HG03342 (cell line): ENCODE measurements around the gene PRIM1.
"Not testable (repeated sequence)": the region's sequence is repeated elsewhere in the genome, so short reads cannot be mapped to it uniquely, and the experiment has no call there.

Experiments used
- ATAC-seq: cut with Tn5 transposase; IDR thresholded peaks from one replicate; pipeline ENCODE4 v1.9.1; 2021; ENCODE audit warnings: mild to moderate bottlenecking, moderate library complexity; ENCODE audit not compliant: unreplicated experiment

The PRIM1 gene

DNA sequence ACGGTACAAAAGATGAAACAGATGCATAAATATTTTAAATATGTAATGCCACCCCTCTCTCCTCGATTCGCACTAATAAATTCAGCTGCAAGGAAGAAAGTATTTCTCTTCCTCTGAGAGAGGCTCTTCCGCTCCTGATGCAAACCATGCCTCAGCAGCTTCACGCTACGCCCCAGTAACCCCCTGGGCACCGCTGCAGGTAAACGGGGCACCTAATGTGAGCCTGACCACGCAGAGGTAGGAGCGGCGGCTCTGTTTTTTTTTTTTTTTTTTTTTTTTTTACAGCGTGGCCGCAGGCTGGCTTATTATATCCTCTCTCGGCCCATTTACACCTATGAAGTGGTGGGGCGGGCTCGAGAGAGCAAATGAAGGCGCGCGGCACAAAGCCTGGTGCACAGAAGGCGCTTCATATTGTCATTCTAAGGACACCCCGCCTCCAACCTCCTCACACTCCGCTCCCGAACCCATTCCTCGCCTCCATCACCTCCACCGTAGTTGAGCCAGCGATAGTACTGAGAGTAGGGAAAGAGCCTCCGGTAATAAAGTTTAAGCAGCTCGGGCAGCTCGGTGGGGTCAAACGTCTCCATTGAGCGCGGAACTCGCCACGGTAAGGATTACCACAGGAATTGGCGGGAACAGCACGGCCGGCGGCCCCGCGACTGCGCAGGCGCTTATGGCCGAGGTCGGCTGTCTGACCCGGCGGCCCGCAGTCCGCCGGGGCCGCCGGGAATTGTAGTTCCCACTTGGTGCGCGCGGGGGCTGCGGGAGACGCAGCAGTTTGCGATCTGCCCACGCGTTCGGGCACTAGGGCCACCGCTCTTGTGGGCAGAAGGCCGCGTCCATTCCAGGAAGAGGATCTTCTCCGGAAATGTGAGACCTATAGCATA is at the start of gene PRIM1:
Gene PRIM1, minus strand, starts transcription at position 612 of the 887 bp plus-strand sequence. Its CDS starts 25 bp downstream, at position 587.
- peak; percentile 75 for ATAC-seq

DNA sequence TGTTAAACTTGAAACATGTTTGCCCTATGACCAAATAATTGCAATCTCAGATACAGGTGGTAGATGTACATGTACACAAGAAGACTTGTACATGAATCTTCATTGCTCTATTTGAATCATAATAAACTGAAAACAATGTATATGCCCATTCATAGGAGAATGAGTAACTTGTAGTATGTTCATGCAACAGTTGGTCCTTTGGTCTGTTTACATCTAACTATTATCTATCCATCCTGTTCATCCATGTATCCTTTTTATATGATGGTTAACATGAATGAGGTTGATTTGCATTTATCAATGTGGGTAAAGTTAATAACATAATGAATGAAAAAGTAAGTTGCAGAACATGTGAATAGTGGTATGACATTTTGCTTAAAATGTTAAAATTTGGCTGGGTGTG is 48.1 kb upstream of the PRIM1 start:
- no peak for ATAC-seq

DNA sequence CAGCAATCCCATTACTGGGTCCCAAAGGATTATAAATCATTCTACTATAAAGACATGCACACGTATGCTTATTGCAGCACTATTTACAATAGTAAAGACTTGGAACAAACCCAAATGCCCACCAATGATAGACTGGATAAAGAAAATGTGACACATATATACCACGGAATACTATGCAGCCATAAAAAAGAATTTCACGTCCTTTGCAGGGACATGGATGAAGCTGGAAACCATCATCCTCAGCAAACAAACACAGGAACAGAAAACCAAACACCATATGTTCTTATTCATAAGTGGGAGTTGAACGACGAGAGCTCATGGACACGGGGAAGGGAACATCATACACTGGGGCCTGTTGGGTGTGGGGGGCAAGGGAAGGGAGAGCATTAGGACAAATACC is 47.2 kb upstream of the PRIM1 start:
- ATAC-seq: not testable (repeated sequence)

DNA sequence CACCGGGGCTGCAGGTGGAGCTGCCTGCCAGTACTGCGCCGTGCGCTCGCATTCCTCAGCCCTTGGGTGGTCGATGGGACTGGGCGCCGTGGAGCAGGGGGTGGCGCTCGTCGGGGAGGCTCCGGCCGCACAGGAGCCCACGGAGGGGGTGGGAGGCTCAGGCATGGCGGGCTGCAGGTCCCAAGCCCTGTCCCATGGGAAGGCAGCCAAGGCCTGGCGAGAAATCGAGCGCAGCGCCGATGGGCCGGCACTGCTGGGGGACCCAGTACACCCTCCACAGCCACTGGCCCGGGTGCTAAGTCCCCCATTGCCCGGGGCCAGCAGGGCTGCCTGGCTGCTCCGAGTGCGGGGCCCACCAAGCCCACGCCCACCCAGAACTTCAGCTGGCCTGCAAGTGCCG is 43.7 kb upstream of the PRIM1 start:
- not testable (repeated sequence) for ATAC-seq

DNA sequence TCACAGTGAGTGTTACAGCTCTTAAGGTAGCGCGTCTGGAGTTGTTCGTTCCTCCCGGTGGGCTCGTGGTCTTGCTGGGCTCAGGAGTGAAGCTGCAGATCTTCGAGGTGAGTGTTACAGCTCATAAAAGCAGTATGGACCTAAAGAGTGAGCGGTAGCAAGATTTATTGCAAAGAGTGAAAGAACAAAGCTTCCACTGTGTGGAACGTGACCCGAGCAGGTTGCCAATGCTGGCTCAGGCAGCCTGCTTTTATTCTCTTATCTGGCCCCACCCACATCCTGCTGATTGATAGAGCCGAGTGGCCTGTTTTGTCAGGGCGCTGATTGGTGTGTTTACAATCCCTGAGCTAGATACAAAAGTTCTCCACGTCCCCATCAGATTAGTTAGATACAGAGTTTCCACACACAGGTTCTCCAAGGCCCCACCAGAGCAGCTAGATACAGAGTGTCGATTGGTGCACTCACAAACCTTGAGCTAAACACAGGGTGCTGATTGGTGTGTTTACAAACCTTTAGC is 43.0 kb upstream of the PRIM1 start:
- not testable (repeated sequence) for ATAC-seq

DNA sequence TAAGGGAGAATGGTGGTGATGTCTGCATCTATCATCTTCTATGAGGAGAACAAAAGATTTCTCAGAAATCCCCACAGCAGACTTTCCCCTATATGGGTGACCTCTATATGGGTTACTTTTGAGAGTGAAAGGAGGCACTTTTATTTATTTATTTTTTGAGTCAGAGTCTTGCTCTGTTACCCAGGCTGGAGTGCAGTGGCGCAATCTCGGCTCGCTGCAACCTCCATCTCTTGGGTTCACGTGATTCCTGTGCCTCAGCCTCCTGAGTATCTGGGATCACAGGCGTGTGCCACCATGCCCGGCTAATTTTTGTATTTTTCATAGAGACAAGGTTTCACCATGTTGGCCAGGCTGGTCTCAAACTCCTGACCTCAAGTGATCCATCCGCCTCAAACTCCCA is 41.0 kb upstream of the PRIM1 start:
- ATAC-seq: not testable (repeated sequence)

DNA sequence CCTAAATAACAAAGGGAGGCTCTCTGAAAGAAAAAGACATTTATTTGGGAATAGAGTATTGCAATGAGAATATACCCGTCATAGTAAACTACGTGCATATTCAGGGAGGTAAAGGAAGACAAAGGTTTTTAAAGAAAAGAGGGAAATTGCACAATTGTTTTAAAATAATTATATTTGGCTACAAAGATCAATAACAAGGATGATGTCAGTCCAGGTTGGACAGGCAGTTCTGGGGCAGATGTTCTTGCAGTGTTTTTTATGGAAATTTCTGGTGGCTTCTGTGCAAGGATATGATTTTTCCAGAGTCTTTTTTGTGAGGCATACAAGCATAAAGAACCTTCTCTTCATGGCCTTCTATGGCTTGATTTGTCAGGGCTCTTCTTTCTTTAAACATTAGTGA is 40.6 kb upstream of the PRIM1 start:
- no peak for ATAC-seq

DNA sequence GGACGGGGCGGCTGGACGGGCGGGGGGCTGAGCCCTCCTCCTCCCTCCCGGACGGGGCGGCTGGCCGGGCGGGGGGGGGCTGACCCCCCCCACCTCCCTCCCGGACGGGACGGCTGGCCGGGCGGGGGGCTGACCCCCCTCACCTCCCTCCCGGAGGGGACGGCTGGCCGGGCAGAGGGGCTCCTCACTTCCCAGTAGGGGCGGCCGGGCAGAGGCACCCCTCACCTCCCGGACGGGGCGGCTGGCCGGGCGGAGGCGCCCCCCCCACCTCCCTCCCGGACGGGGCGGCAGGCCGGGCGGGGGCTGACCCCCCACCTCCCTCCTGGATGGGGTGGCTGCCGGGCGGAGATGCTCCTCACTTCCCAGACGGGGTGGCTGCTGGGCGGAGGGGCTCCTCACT is 37.3 kb upstream of the PRIM1 start:
- not testable (repeated sequence) for ATAC-seq

DNA sequence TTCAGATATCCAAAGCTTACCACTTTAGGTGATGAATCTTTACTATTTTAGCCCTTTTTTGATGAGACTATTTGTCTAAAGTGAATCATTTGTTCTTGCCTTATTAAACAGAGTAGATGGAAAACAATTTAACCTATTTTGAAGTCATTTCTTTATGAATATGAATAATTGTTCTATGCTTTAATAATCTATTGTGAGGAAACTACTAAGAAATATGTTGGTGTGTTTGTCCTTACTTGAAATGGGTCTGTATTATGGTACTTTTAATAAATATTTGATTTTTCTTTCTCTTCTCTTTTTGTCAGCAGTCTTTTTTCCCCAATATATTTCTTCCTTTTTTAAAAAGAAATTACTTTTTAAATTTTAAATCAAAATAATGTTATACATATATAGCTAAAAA is 35.4 kb upstream of the PRIM1 start:
- ATAC-seq: no peak

DNA sequence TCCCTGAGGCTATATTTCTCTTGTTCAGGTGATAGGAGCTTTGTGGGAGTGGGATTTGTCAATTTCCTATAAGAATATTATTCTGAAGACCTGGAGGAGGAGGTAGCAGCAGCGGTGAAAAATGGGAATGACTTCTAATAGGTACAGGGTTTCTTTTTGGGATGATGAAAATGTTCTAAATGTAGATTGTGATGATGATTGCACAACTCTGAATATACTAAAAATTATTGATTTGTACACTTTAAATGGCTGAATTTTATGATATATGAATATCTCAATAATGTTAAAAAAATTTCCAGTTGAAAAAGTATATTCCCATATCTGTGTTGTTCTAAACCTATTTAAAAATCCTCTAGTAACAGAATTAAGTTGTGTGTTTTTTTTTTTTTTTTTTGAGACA is 33.8 kb upstream of the PRIM1 start:
- ATAC-seq: no peak

DNA sequence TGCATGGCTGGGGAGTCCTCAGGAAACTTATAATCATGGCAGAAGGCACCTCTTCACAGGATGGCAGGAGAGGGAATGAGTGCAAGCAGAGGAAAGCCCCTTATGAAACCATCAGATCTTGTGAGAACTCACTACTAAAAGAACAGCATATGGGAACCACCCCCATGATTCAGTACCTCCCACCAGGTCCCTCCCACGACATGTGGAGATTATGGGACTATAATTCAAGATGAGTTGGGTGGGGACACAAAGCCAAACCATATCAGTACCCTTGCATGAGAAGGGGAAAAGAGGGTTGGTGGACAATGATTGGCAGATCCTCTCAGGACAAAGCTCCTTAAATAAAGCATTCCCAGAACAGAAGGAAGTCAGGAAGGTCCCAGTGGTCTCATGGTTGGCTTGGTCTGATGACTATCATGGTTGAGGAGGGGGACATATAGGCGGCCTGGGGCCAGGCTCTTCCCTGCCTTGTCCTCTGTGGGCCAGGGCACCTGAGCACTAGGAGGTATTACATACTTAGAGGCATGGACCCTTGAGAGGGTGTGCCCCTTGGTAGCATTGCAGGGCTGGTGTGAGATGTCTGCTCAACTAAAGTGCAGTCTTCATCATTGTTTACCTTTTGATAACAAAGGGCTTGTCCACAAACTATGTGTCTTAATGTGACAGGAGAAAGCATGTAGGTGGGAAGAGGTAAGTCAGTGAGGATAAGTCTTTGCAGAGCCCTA is 33.2 kb upstream of the PRIM1 start:
- ATAC-seq: no peak

DNA sequence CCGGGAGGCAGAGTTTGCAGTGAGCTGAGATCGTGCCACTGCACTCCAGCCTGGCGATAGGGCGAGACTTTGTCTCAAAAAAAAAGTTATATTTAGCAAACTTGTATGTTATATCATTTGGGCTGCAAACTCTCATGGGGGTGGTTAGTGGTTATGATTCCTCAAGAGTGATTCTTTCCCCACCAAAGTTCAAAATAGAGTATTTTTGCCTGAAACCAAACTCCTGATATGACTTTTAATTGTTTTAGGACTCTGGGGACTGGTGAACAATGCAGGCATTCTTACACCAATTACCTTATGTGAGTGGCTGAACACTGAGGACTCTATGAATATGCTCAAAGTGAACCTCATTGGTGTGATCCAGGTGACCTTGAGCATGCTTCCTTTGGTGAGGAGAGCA is 29.6 kb upstream of the PRIM1 start:
- ATAC-seq: no peak

DNA sequence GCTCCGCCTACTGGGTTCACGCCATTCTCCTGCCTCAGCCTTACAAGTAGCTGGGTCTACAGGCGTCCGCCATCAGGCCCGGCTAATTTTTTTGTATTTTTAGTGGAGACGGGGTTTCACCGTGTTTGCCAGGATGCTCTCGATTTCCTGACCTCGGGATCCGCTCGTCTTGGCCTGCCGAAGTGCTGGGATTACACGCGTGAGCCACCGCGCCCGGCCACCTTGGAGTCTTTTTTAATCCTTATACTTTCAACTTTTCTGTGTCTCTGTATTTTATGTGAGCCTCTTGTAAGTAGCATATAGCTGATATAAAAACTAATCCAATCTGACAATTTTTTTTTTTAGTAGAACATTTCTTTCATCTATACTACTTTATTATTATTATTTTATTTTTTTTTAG is 26.6 kb upstream of the PRIM1 start:
- no peak for ATAC-seq

DNA sequence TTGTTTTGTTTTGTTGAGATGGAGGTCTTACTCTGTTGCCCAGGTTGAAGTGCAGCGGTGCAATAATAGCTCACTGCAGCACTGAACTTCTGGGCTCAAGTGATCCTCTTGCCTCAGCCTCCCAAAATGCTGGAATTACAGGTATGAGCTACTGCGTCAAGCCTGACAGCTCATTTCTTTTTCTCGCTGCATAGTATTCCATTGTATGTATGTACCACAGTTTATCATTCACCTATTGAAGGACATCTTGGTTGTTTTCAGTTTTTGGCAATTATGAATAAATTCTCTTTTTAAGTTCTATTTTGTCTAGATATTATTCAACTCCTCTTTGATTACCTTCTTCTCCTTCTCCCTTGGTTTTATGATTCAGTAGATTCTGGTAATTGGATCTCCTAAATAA is 24.5 kb upstream of the PRIM1 start:
- ATAC-seq: no peak

DNA sequence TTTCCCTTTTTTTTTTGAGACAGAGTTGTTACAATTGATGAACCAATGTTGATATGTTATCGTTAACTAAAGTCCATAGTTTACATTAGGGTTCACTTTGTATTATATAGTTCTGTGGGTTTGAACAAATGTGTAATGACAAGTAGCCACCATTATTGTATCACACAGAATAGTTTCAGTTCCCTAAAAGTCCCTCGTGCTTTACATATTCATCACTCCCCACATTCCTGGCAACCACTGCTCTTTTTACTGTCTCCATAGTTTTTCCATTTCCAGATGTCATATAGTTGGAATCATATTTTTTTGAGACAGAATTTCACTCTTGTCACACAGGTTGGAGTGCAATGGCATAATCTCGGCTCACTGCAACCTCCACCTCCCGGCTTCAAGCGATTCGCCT is 23.5 kb upstream of the PRIM1 start:
- no peak for ATAC-seq

DNA sequence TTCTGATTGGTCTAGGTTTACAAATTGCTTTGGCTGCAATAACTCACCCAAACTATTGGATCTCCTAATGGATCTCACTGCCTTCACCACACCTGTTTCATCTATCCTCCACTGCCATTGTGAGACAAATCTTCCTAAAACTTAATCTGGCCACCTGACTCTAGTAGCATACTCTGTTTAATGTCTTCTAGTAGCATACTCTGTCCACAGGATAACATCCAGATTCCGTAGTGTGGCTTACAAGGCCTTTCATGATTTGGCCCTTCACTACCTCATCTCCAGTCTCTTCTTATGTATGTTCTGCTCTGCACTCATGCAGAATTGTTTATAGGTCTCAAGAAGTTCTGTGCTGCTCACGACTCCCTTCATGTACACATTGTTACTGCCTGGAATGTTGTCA is 21.0 kb upstream of the PRIM1 start:
- ATAC-seq: no peak

DNA sequence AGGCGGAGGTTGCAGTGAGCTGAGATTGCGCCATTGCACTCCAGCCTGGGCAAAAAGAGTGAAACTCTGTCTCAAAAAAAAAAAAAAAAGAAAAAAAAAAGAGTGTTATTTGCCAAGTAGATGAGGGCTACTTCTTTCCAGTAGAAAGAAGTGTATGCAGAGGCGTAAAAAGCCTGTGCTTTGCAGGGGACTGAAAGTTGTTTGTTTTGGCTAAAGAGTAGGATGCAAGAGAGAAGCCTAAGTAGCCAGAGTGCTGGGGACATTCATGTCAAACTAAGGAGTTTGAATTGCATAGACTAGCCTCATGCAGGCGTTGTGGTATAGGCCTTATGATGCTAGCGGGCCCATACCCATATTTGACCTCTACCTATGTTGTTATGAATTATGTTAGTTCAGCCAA is 20.5 kb upstream of the PRIM1 start:
- ATAC-seq: no peak

DNA sequence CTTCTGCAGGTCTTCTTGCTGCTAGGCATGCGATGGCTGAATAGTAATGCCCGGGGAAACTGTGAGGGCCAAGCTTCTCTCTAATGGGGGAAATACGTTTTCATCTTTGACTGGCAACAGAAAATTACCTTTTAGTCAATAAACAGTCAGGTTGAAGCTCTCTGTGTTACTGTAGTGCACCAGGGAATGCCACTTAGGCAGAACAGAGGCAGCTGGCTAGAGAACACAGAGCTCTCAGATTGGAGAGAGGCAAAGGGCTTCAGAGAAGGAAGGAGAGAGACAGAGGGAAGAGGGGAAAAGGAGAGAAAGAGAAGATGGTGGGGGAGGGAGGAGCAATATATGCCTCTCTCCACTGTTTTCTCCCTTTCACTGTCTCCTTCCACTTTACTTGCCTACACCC is 17.7 kb upstream of the PRIM1 start:
- no peak for ATAC-seq

DNA sequence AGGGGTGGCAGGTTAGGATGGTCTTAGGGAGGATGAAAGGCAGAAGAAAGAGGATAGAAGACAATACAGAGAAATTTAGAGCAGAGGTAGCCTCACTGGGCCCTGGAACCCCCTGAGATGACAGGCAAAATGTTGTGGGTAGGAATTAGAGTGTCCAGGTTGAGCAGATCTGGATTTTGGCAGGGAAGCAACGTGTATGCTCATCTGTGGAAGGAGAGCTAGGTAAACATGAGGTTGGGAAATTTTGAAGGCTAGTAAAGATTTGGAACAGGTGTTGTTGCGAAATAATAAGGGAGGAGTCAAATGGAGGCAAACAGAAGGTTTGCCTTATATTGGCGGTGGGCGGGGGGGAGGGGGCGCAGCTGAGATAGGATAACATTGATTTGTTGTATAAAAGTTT is 16.3 kb upstream of the PRIM1 start:
- no peak for ATAC-seq

DNA sequence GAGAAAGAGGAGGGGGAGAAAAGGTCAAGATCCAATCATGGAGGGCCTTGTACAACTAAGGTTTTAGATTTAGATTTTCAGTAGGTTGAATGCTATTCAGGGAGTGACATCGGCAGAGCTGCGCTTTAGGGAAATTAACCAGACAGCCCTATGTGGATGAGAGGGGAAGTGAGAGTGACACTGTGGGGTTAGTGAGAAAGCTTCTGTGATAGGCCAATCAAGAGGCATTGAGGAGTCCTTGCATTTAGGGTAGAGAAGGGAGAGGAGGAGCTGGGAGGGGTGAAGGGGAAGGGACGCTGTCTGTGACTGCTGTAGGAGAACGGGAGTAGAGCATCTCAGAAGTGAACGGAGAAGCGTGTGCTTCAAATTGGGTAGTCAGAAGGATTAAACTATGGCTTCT is 14.4 kb upstream of the PRIM1 start:
- peak; percentile 98 for ATAC-seq

DNA sequence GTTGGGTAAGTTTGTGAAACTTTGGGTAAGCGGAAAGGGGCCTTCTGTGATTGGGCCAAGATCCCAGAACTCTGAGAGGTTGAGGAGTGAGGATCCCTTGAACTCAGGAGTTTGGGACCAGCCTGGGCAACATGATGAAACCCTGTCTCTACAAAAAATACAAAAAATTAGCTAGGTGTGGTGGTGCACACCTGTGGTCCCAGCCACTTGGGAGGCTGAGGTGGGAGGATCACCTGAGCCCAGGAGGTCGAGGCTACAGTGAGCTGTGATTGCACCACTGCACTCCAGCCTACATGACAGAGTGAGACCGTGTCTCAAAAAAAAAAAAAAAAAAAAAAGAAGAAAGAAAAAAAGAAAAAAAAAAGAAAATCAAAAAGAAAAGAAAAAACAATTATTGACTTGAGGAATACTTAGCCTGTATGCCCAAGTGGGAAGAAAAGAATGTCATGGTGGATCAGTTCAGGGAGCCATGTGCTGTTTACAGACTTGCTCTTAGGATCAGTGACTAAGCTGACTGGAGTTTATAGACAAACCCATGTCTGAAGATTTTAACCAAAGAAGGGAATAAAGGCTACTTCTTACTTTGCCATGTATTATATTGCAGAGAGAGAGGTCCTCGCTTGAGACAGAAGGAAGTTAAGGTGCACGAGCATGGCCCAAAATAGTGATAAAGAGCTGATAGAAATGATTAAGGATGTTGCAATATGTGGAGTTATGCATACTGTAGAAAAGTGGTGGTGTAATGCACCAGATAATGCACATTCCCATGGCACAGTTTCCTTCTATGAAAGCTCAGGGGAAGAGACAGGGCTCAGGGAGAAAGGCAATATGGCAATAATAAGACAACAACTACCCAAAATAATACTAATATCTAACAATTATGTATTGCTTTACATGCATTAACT is 11.9 kb upstream of the PRIM1 start:
- ATAC-seq: no peak
